Skin epidermis (tissue), 12 donors: ENCODE results near the gene PDS5B.
A peak's percentile ranks its signal among the peaks of the same experiment; 100 is the strongest.
"Not testable (repeated sequence)": the region's sequence is repeated elsewhere in the genome, so short reads cannot be mapped to it uniquely, and the experiment has no call there.

Experiments used
- H3K27ac ChIP-seq, 21 experiments: fragments of 200-600 bp; sonication (generic) in 11 of 21; one replicate each; pipeline ENCODE4 v1.5.0; 2020; ENCODE audit warnings: mild to moderate bottlenecking in 3 of 21, inconsistent platforms in 2 of 21, moderate library complexity in 2 of 21
- H3K4me3 ChIP-seq, 7 experiments: fragments of 200-600 bp; sonication (generic) in 2 of 7; one replicate each; pipeline ENCODE4 v1.5.0; 2020; ENCODE audit warnings: inconsistent platforms in 2 of 7, mild to moderate bottlenecking in 2 of 7, moderate library complexity in 1 of 7

The PDS5B gene, protein sequence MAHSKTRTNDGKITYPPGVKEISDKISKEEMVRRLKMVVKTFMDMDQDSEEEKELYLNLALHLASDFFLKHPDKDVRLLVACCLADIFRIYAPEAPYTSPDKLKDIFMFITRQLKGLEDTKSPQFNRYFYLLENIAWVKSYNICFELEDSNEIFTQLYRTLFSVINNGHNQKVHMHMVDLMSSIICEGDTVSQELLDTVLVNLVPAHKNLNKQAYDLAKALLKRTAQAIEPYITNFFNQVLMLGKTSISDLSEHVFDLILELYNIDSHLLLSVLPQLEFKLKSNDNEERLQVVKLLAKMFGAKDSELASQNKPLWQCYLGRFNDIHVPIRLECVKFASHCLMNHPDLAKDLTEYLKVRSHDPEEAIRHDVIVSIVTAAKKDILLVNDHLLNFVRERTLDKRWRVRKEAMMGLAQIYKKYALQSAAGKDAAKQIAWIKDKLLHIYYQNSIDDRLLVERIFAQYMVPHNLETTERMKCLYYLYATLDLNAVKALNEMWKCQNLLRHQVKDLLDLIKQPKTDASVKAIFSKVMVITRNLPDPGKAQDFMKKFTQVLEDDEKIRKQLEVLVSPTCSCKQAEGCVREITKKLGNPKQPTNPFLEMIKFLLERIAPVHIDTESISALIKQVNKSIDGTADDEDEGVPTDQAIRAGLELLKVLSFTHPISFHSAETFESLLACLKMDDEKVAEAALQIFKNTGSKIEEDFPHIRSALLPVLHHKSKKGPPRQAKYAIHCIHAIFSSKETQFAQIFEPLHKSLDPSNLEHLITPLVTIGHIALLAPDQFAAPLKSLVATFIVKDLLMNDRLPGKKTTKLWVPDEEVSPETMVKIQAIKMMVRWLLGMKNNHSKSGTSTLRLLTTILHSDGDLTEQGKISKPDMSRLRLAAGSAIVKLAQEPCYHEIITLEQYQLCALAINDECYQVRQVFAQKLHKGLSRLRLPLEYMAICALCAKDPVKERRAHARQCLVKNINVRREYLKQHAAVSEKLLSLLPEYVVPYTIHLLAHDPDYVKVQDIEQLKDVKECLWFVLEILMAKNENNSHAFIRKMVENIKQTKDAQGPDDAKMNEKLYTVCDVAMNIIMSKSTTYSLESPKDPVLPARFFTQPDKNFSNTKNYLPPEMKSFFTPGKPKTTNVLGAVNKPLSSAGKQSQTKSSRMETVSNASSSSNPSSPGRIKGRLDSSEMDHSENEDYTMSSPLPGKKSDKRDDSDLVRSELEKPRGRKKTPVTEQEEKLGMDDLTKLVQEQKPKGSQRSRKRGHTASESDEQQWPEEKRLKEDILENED (N-terminal part only)

DNA sequence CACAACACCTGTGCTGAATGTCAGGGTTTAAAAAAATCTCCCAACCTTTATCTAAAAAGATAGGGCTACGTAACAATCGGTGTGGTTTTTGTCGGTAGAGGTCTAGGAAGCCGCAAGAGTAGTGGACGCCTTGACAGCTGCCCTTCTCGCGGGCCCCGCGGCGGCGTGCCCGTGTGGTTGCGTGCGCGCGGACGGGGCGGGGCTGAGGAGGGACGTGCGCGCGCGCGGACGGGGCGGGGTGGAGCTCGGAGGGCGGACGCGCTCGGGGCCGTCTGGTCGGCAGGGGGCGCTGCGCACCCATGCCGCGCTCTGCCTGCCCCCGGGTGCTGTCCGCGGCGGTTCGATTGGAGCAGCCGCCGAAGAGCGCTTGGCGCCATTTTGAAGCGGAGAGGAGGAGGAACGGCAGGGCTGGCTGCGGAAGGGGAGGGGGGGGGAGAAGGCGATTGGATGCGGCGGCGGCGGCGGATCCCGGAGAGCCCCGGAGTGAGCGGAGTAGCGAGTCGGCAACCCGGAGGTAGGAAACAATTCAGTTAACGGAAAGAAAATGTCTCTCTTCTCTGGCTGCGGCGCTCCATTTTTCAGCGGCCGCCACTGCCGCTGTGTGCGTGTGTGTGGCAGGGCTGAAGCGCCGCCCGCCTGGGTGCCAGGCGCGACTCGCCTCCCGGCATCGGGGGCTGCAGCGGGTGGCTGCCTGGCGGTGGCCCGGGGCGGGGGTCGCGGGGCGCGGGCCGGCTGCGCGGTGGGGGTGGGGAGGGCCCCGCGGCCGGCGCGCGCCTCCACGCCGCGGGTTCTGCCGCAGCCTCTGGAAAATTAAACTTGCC is at the start of gene PDS5B:
PDS5B (plus strand) TSS at position 373 of the 821 bp plus-strand sequence. CDS start 62,321 bp downstream, outside the sequence.
- H3K27ac ChIP-seq, result peak within 1 kb of the TSS; percentile 66 to 92 (median 86)
- peak within 1 kb of the TSS; percentile 60 to 81 (median 69) for H3K4me3 ChIP-seq

DNA sequence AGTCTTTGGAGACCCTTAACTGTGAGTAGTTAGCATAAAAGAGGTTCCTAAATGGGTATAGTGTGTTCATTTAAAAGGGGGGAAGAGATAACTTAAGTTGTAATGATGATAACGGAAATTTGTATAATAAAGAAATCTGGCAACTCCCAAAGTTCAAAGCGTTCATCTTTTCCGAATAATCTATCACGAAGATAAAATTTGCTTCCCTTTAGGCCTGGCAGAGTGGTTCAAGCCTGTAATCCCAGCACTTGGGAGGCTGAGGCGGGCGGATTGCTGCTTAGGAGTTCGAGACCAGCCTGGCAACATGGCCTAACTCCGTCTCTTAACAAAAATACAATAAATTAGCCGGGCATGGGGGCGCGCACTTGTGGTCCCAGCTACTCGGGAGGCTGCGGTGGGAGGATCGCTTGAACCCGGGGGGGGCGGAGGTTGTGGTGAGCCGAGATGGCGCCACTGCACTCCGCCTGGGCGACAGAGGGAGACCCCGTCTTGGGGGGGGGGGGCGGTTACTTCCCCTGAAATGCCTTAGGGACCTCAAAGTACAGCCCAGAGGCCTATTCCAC is 48.6 kb upstream of the PDS5B start:
- H3K4me3 ChIP-seq, result peak overlapping the region; percentile 64 to 87 (median 75)
- peak overlapping the region; percentile 63 to 97 (median 92) for H3K27ac ChIP-seq

DNA sequence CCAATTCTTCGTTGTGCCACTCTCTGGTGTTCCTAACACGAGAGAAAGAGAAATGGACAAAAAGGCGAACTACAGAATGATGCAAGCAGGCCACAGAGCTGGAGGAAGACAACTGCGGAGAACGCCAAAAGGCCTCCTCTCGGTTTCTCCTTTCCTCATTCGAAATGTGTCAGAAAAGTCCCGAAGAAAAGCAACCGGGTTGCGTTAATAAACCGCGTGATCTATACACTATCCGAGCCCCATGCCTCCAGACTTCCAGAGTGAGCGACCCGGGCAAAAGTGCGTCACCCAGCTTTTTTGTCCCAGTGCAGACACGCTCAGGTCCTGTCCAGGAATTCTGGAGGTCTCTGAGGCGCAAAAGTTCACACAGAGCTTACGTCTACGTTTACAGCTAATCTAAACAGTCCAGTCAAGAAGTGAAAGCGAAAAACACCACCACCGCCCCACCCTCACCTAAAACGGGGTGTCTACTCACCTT is 48.1 kb upstream of the PDS5B start:
- Histone ChIP-seq H3K4me3 (peak overlapping the region; percentile 64 to 87 (median 75)), H3K27ac (peak overlapping the region; percentile 63 to 97 (median 92))

- peak within 1 kb of the TSS; percentile 64 to 87 (median 75) for H3K4me3 ChIP-seq
Observed at GRCh38 chr13:32538621-32539246, 47.5 kb upstream of the PDS5B start, which contains the start of gene N4BP2L2. Gene N4BP2L2, minus strand, starts transcription at chr13:32538795. Its CDS starts 1,768 bp downstream, at chr13:32537027.

GRCh38 chr13:32542221-32542620 is 44.0 kb upstream of the PDS5B start:
- no peak overlapping the region for H3K27ac ChIP-seq
- no peak overlapping the region for H3K4me3 ChIP-seq

More at GRCh38 chr13:32538621-32539246, 47.5 kb upstream of the PDS5B start, which contains the start of gene N4BP2L2:
- peak within 1 kb of the TSS; percentile 63 to 97 (median 92) for H3K27ac ChIP-seq

DNA sequence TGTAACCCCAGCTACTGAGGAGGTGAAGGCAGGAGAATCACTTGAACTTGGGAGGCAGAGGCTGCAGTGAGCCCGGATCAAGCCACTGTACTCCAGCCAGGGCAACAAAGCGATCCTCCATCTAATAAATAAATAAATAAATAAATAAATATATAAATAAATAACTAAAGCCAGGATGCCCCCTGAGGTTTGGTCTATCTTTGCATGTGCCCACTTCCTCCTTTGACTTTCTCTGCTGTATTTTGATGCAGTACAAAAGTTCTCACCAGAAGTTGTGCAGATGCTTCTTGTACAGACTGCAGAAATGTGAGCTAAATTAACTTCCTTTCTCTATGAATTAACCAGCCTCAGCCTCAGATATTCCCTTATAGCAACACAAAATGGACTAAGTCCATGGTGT is 41.2 kb upstream of the PDS5B start:
- Histone ChIP-seq H3K4me3 (no peak overlapping the region), H3K27ac (no peak overlapping the region)

DNA sequence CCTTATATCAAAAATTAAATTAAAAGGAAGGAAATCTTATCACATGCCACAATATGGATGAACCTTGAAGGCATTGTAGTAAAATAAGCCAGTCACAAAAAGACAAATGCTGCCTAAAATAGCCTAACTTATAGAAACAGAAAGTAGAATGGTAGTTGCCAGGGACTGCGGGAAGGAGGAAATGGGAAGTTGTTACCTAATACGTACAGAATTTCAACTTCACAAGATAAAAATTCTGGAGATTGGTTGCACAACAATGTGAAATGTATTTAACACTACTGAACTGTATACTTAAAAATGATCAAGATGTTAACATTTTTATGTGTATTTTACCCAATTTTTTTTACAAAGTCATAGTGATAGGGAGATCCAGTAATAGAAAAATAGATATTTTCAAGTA is 37.4 kb upstream of the PDS5B start:
- H3K4me3 ChIP-seq, result no peak overlapping the region
- H3K27ac ChIP-seq, result no peak overlapping the region

DNA sequence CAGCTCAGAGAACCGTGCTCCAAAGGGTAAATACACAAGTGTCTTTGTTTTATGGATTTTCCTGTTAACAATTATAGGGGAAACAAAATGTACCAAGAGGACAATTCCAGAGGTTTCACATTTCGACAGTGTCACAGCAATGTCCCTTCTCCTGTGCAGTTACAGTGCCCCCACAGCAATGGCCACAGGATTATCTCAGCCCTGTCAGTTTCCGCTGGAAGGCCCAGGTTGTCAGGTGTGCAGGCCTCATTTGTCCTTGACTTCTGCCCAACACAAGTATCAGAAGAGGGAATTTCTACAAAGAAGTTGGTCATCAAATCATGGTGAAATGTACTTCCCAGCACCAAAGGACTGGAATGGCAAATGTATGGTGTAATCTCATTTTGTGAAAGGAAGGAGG is 36.5 kb upstream of the PDS5B start:
- Histone ChIP-seq H3K27ac (no peak overlapping the region), H3K4me3 (no peak overlapping the region)

- Histone ChIP-seq H3K27ac (no peak overlapping the region), H3K4me3 (no peak overlapping the region)
Observed at GRCh38 chr13:32553720-32554119, 32.5 kb upstream of the PDS5B start.

GRCh38 chr13:32555613-32556012 is 30.6 kb upstream of the PDS5B start:
- Histone ChIP-seq H3K4me3 (no peak overlapping the region), H3K27ac (no peak overlapping the region)

- H3K27ac ChIP-seq, H3K4me3 ChIP-seq: not testable (repeated sequence)
Observed at GRCh38 chr13:32560842-32561241, 25.4 kb upstream of the PDS5B start.

- not testable (repeated sequence) for H3K27ac ChIP-seq, H3K4me3 ChIP-seq
Observed at GRCh38 chr13:32575687-32576086, 10.6 kb upstream of the PDS5B start.

GRCh38 chr13:32577032-32577431 is 9.2 kb upstream of the PDS5B start:
- Histone ChIP-seq H3K4me3 (no peak overlapping the region), H3K27ac (no peak overlapping the region)

DNA sequence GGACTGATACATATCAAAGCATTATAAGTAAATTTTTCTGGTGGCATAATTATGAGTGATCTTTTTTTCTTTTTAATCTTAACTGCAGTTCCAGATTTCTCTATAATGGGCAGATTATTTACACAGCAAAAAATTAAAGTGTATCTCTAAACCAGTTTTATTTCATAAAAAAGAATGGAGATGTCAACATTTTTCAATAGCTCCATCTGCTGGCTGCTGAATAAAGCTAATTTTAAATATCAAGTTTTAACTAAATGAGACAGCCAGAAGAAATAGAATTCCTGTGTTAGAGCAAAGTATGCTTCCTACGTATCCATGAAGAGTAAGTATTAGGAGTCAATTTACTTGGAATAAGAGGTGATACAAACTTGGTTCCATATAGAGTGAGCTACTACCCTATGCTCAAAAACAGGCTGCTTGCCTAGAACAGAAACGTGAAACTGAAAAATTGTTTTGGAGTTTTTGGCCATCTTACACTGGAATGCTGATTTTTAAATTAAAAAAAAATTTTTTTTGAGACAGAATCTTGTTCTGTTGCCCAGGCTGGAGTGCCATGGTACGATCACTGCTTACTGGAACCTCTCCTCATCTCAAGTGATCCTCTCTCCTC is 5.0 kb upstream of the PDS5B start:
- no peak overlapping the region for H3K27ac ChIP-seq
- no peak overlapping the region for H3K4me3 ChIP-seq

DNA sequence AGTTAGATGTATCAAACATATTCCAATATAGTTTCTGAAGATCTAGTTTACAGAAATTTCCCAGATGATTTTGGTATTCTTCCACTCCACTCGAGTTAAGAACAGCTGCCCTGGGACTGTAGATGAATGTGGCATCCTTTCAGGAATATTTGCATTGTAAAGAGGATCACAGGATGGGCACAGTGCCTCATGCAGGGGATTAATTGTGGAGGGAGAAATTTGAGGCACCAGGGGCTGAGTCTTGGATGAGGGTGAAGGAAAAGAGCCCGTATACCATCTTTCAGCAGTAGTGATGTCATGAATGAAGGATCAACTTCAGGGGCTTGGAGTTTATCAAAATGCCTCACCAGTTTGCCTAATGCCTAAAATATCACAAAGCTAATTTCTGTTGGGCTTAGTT is 4.0 kb upstream of the PDS5B start:
- H3K27ac ChIP-seq, result no peak overlapping the region
- no peak overlapping the region for H3K4me3 ChIP-seq

DNA sequence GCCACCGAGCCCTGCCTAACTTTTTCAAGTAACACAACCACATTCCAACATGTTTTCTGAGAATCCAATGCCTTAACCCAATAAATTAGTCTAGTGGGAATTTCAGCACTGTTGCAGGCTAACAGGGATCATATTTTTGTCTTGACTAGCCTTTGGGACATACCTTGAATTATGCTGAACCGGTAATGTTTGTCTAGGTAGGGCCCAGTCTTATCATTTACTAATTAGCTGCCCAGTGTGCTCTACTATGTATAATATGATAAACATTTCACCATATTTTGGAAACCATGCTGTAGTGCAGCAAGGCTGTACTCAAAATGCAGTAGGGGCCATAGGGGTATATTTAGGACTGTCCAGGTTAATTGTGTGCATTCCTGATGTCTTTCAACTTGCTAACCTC is 3.3 kb upstream of the PDS5B start:
- H3K4me3 ChIP-seq, result no peak overlapping the region

GRCh38 chr13:32585550-32586079 is 637 bp upstream of the PDS5B start:
- H3K4me3 ChIP-seq, result peak overlapping the region; percentile 23 to 81 (median 67)
- peak overlapping the region in 18 of 21 experiments; percentile 17 to 92 (median 77) for H3K27ac ChIP-seq

More for the DNA sequence above, 3.3 kb upstream of the PDS5B start:
- H3K27ac ChIP-seq, result no peak overlapping the region
